Glutamatergic neuron (in vitro differentiated cells): ENCODE results near the gene FGL2. TPM values are rescaled to one million over a fixed set of nuclear protein-coding genes. Genes with fewer than 3 reads are reported as not detected.
"Not testable (repeated sequence)": the region's sequence is repeated elsewhere in the genome, so short reads cannot be mapped to it uniquely, and the experiment has no call there.

Experiments
- DNase-seq: peaks from one replicate; pipeline ENCODE4 v3.0.0; 2022
- H3K27ac Mint-ChIP-seq: one replicate; pipeline ENCODE4 v1.8.0; 2020; ENCODE audit warnings: mild to moderate bottlenecking, mixed read lengths, inconsistent platforms; ENCODE audit not compliant: unreplicated experiment
- H3K27me3 Mint-ChIP-seq: one replicate; pipeline ENCODE4 v1.8.0; 2020; ENCODE audit warnings: mild to moderate bottlenecking, moderate library complexity, mixed read lengths, inconsistent platforms; ENCODE audit not compliant: unreplicated experiment
- H3K36me3 Mint-ChIP-seq: one replicate; pipeline ENCODE4 v1.8.0; 2020; ENCODE audit warnings: mild to moderate bottlenecking, mixed read lengths, inconsistent platforms; ENCODE audit not compliant: unreplicated experiment
- H3K4me1 Mint-ChIP-seq: one replicate; pipeline ENCODE4 v1.8.0; 2020; ENCODE audit warnings: mild to moderate bottlenecking, low read depth, mixed read lengths, inconsistent platforms; ENCODE audit not compliant: unreplicated experiment
- H3K4me3 Mint-ChIP-seq: one replicate; pipeline ENCODE4 v1.8.0; 2020; ENCODE audit warnings: mild to moderate bottlenecking, mixed read lengths, inconsistent platforms; ENCODE audit not compliant: unreplicated experiment
- H3K9me3 Mint-ChIP-seq: one replicate; pipeline ENCODE4 v1.8.0; 2020; ENCODE audit warnings: mild to moderate bottlenecking, moderate library complexity, mixed read lengths, inconsistent platforms; ENCODE audit not compliant: unreplicated experiment
- CTCF ChIP-seq: fragments of 200-600 bp; sonication (generic); IDR thresholded peaks from one replicate; pipeline ENCODE4 v1.5.0; 2021; ENCODE audit not compliant: partially characterized antibody, unreplicated experiment
- total RNA-seq: library from RNA; stranded (reverse); fragmentation: NEBNext Ultra II Directional; extraction: Animal tissue kit (Norgen Biotek cat#: 25700); gene quantifications from one replicate; pipeline ENCODE4 v1.2.1, GENCODE V29; 2021; ENCODE audit not compliant: unreplicated experiment

Gene FGL2
- total RNA-seq, 1 donor from 2014 or later, result not detected

- TF ChIP-seq CTCF, result no peak
- no peaks in the 10 kb centered on the region for H3K9me3 Mint-ChIP-seq
Observed at GRCh38 chr7:77223261-77223660, 23.6 kb upstream of the FGL2 start.

DNA sequence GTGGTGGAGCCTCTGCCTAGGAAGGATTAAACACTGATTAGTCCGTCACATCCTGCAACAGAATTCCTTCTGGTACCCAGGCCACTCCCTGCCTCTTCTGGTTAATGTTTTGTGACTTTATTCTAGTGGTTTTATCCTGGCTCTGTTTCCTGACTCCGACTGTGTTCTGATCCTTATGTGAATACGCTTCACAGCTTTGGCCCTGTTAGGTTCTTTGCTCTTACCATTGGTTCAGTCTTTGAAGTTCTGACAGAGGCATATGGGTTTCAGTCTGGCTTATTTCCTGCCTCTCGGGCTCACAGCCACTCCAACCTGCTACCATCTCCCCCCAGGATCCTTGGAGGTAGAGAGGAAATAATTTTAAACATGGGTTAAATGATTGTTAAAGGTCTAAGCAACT is 23.2 kb upstream of the FGL2 start:
- no peaks in the 10 kb centered on the region for H3K4me1 Mint-ChIP-seq
- H3K27ac Mint-ChIP-seq, result no peak overlapping the region
- no peak overlapping the region for H3K4me3 Mint-ChIP-seq
- no peak for TF ChIP-seq CTCF
- no peak for DNase-seq
- peaks cover 13% of the 10 kb centered on the region for H3K36me3 Mint-ChIP-seq
- H3K27me3 Mint-ChIP-seq, result no peaks in the 10 kb centered on the region
- no peaks in the 10 kb centered on the region for H3K9me3 Mint-ChIP-seq

More at GRCh38 chr7:77223261-77223660, 23.6 kb upstream of the FGL2 start:
- Mint-ChIP-seq H3K27ac (no peak overlapping the region), H3K4me3 (no peak overlapping the region), H3K36me3 (peaks cover 13% of the 10 kb centered on the region), H3K4me1 (no peaks in the 10 kb centered on the region), H3K27me3 (no peaks in the 10 kb centered on the region)
- no peak for DNase-seq

DNA sequence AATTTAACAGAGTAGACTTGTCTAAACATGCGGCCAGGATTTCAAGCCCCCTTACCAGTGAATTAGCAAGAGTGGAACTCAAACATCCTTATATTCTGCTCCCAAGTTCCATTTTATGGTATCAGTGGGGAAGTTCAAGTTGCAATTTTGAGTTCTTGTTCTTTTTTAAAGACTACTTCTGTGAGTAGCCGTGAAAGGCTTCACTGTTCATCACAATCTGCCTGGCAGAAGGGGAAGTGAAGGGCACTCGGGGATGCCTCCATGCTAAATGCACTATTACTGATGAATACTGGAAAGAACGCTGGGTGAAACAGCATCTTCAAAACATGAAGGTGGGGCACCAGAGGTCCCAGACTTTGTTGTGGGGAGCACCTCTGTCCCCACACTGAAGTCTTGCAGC is 22.4 kb upstream of the FGL2 start:
- no peak overlapping the region for H3K27ac Mint-ChIP-seq
- TF ChIP-seq CTCF, result no peak

DNA sequence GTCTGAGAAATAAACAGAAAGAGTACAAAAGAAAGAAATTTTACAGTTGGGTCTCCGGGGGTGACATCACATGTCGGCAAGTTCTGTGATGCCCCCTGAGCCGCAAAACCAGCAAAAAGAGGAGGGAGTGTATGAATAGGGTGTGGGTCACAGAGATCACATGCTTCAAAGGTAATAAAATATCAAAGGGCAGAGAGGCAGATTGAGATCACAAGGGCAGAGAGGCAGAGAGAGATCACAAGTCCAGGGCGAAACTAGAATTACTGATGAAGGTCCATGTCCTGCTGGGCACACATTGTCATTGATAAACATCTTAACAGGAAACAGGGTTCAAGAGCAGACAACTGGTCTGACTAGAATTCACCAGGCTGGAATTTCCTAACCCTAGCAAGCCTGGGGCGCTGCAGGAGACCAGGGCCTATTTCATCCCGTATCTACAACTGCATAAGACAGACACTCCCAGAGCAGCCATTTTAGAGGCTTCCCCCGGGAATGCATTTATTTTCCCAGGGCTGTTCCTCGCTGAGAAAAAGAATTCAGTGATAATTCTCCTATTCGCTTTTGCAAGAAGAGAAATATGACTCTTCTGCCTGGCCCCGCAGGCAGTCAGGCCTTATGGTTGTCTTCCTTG is 20.2 kb upstream of the FGL2 start:
- not testable (repeated sequence) for H3K27me3 Mint-ChIP-seq, DNase-seq, H3K4me3 Mint-ChIP-seq, H3K9me3 Mint-ChIP-seq, H3K4me1 Mint-ChIP-seq, H3K27ac Mint-ChIP-seq
- peaks cover 13% of the 10 kb centered on the region for H3K36me3 Mint-ChIP-seq

More for the DNA sequence above, 22.4 kb upstream of the FGL2 start:
- Mint-ChIP-seq H3K27me3 (no peaks in the 10 kb centered on the region), H3K4me3 (no peak overlapping the region), H3K36me3 (peaks cover 13% of the 10 kb centered on the region), H3K4me1 (no peaks in the 10 kb centered on the region), H3K9me3 (no peaks in the 10 kb centered on the region)
- DNase-seq, result no peak

- H3K27ac Mint-ChIP-seq, result no peak overlapping the region
Observed at GRCh38 chr7:77217474-77218185, 18.0 kb upstream of the FGL2 start.

More at GRCh38 chr7:77217474-77218185, 18.0 kb upstream of the FGL2 start:
- Mint-ChIP-seq H3K9me3 (no peaks in the 10 kb centered on the region), H3K36me3 (peaks cover 13% of the 10 kb centered on the region), H3K4me3 (no peak overlapping the region), H3K27me3 (no peaks in the 10 kb centered on the region), H3K4me1 (no peaks in the 10 kb centered on the region)
- no peak for TF ChIP-seq CTCF
- no peak for DNase-seq
